ENCODE data around the gene ANO3. TPM values are rescaled to one million over a fixed set of nuclear protein-coding genes. Genes with fewer than 3 reads are reported as not detected.

ANO3 gene
- total RNA-seq, 1 donor, result 5.9 TPM

DNA sequence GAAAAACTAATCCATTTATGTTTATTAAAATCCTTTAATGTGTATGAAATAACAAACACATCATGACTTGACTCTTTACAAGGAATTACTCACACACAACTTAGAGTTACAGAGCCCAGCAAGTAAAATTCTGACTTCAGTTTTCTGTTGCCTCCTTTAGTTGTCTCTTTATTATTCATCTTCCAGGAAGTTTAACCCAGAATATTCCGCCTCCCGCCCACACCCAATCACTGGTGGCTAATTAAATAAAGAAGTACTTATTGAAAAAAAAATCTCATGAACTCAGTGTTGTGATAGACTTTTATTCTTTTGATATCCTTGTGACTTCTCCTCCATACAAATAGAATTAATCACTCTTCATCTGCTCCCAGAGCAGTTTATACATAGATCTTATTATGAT lies 178.2 kb downstream of the ANO3 start:
- H3K4me3 ChIP-seq (ENCODE audit: low read depth, low read length), result no peak overlapping the region
- no peak for DNase-seq (ENCODE audit: low read depth)
- TF ChIP-seq, protein P1, sequence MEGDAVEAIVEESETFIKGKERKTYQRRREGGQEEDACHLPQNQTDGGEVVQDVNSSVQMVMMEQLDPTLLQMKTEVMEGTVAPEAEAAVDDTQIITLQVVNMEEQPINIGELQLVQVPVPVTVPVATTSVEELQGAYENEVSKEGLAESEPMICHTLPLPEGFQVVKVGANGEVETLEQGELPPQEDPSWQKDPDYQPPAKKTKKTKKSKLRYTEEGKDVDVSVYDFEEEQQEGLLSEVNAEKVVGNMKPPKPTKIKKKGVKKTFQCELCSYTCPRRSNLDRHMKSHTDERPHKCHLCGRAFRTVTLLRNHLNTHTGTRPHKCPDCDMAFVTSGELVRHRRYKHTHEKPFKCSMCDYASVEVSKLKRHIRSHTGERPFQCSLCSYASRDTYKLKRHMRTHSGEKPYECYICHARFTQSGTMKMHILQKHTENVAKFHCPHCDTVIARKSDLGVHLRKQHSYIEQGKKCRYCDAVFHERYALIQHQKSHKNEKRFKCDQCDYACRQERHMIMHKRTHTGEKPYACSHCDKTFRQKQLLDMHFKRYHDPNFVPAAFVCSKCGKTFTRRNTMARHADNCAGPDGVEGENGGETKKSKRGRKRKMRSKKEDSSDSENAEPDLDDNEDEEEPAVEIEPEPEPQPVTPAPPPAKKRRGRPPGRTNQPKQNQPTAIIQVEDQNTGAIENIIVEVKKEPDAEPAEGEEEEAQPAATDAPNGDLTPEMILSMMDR (IDR thresholded peaks at IDR 0.05; ENCODE audit: insufficient read depth, low read length), result no peak

DNA sequence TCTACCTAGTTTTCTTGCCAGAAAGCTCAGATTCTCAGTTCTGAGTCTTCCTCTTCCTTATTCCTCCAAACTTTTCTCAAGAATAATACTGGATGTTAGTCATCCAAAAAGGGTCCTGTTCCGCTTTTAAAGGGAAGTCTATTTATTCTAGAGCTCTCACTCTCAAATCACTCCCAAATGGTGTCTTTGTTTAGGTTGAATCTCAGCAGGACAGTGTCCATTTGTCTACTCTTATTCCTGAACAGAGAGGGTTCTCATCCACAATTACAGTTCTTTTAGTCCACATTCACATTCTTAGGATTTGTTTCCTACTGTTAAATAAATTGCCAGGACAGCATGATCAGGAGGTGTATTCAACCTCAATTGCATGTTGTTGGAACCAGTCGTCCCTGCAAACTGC lies 178.8 kb downstream of the ANO3 start:
- TF ChIP-seq, protein P1 (IDR thresholded peaks at IDR 0.05; ENCODE audit: insufficient read depth, low read length), result no peak
- DNase-seq (ENCODE audit: low read depth), result no peak
- no peak overlapping the region for H3K4me3 ChIP-seq (ENCODE audit: low read depth, low read length)

DNA sequence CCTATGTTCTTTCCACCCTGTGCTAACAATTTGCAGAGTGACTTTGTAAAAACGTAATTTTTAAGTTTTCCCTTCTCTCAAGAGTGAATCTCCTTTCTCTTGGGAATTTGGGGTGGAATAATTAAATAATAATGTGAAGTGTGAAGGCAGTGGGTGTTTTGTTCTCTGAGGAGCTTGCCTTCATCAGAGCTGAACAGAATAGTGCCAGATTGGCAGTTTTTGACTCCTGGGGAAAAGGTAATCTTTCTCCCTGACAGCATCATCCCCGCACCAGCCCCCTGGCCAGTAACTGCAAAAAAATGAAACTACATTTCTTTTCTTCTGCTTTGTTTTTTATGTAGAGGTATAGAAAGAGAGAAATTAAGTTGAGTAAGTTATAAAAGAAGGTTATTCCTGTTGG lies 180.3 kb downstream of the ANO3 start:
- DNase-seq (ENCODE audit: low read depth), result no peak
- TF ChIP-seq, protein P1 (IDR thresholded peaks at IDR 0.05; ENCODE audit: insufficient read depth, low read length), result no peak
- no peak overlapping the region for H3K4me3 ChIP-seq (ENCODE audit: low read depth, low read length)

DNA sequence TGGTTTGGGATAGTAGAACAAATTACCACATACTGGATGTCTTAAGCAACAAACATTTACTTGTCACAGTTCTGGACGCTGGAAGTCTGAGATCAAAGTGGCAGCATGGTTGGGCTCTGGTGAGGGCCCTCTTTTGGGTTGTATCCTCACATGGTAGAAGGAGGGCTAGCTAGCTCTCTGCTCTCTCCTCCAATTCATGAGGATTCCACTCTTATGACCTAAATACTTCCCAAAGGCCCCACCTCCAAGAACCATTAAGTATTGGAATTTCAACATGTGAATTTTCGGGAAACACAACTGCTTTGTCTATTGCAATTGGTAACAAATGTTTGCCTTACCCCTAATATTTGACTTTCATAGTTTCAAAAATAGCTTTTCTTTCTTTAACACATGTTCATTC lies 187.5 kb downstream of the ANO3 start:
- TF ChIP-seq, protein P1 (IDR thresholded peaks at IDR 0.05; ENCODE audit: insufficient read depth, low read length), result no peak
- DNase-seq (ENCODE audit: low read depth), result no peak
- H3K4me3 ChIP-seq (ENCODE audit: low read depth, low read length), result no peak overlapping the region

DNA sequence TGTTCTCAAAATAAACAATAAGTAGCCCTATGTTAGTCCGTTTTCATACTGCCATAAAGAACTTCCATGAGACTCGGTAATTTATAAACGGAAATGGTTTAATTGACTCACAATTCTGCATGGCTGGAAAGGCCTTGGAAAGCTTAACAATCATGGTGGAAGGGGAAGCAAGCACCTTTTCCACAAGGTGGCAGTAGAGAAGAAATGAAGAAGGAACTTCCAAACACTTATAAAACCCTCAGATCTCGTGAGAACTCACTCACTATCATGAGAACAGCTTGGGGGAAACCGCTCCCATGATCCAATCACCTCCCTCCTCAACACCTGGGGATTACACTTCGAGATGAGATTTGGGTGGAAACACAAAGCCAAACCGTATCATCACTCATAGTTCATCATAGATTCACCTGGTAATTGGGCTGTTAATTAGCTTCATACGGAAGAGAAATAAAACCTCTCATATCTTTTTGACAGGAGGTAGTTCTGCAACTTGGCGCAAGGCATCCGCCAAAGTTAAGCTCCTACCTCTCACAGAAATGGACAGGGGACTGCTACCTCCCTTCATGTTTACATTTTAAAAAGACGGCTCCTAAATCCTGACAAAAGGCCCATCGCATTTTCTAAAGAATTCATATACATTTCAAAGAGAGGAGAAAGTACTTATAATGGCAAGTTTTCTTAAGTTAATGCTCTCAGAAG lies 191.1 kb downstream of the ANO3 start:
- H3K4me3 ChIP-seq (ENCODE audit: low read depth, low read length), result no peak overlapping the region
- DNase-seq (ENCODE audit: low read depth), result peak; percentile 17
- TF ChIP-seq, protein P1 (IDR thresholded peaks at IDR 0.05; ENCODE audit: insufficient read depth, low read length), result peak; percentile 20

DNA sequence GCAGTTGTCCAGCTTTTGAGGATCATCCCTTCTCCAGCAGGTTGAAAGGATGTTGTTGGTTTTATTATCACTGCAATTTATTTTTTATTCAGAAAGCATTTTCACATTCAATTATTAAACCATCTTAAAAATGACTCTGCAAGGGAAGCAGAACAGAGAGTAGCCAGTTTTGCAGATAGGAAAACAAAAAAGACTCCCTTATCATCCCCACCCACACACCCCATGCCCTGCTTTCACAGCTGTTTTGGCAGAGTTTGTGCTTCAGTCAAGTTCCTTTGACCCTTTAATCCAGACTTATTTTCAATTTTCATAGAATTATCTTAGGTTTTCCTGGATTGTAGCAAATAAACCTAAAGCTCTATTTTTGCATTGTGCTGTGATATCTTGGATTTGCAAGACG lies 195.8 kb downstream of the ANO3 start:
- DNase-seq (ENCODE audit: low read depth), result no peak

More for the DNA sequence above, 195.8 kb downstream of the ANO3 start:
- no peak overlapping the region for H3K4me3 ChIP-seq (ENCODE audit: low read depth, low read length)
- TF ChIP-seq, protein P1 (IDR thresholded peaks at IDR 0.05; ENCODE audit: insufficient read depth, low read length), result no peak

All from fibroblast of the aortic adventitia (primary cell).